GM19193 (cell line): ENCODE data around the gene SDK1.

ENCODE experiments used
- POLR2A ChIP-seq: IDR thresholded peaks from 4 replicates; pipeline ENCODE4 v1.6.1; 2011; ENCODE audit not compliant: insufficient read depth, insufficient read length; ENCODE audit errors: extremely low read depth

The SDK1 gene

GRCh38 chr7:3309140-3309539, 8.1 kb downstream of the SDK1 start:
- no peak for TF ChIP-seq POLR2A

- no peak for TF ChIP-seq POLR2A
These were observed 8.9 kb downstream of the SDK1 start for GRCh38 chr7:3309956-3310355.

GRCh38 chr7:3310884-3311283, 9.8 kb downstream of the SDK1 start:
- no peak for TF ChIP-seq POLR2A

GRCh38 chr7:3312583-3312982, 11.5 kb downstream of the SDK1 start:
- TF ChIP-seq POLR2A = no peak

- TF ChIP-seq POLR2A = no peak
These were observed 17.8 kb downstream of the SDK1 start for GRCh38 chr7:3318874-3319273.

GRCh38 chr7:3321206-3321605, 20.2 kb downstream of the SDK1 start:
- no peak for TF ChIP-seq POLR2A

- no peak for TF ChIP-seq POLR2A
These were observed 20.7 kb downstream of the SDK1 start for GRCh38 chr7:3321745-3322144.

- TF ChIP-seq POLR2A = no peak
These were observed 25.2 kb downstream of the SDK1 start for GRCh38 chr7:3326246-3326645.

- TF ChIP-seq POLR2A = no peak
These were observed 26.0 kb downstream of the SDK1 start for GRCh38 chr7:3327099-3327498.

GRCh38 chr7:3327655-3328054, 26.6 kb downstream of the SDK1 start:
- TF ChIP-seq POLR2A = no peak

GRCh38 chr7:3332308-3332707, 31.3 kb downstream of the SDK1 start:
- TF ChIP-seq POLR2A = no peak

- no peak for TF ChIP-seq POLR2A
These were observed 32.8 kb downstream of the SDK1 start for GRCh38 chr7:3333861-3334260.

GRCh38 chr7:3336042-3336665, 35.1 kb downstream of the SDK1 start:
- TF ChIP-seq POLR2A = no peak

- no peak for TF ChIP-seq POLR2A
These were observed 37.1 kb downstream of the SDK1 start for GRCh38 chr7:3338161-3338560.

- TF ChIP-seq POLR2A = no peak
These were observed 44.8 kb downstream of the SDK1 start for GRCh38 chr7:3345699-3346481.

GRCh38 chr7:3349126-3349525, 48.1 kb downstream of the SDK1 start:
- no peak for TF ChIP-seq POLR2A
